ENCODE results near the gene EIF6. TPM values are rescaled to one million over a fixed set of nuclear protein-coding genes. Genes with fewer than 3 reads are reported as not detected.

Gene EIF6
- total and polyA plus RNA-seq, 2 donors (not counting 3 experiments of a cell fraction or from before 2014, with no cell fraction given) = 153 to 286 TPM

DNA sequence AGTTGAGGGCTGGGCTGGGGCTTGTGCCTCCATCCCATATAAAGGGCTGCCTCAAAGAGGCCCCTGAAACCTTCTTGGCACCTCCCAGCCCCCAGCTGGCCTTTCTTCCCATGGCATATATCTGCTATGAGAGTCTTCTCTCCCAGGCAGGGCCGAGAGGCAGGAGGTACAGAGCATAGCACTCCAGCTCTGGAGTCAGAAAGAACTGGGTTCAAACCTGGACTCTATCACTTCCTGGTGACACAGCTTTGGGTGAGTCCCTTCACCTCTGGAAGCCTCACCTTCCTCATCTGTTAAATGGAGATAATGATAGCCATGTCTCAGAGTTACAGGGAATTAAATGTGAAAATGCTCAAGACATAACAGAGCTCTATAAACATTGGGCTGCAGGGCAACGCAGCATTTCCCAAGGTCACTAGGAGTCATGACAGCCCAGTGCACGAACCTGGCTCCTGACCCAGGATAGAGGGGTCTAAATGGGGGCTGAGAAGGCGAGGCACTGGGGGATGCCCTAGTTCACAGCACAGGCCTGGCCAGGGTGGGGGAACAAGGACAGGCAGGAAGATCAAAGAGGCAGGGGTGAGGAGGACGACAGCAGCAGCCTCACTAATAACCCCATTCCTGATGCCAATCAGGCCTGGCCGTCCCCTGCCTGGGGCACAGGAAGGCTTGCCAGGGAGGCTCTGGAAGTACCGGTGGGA is 5.8 kb upstream of the EIF6 start:
- Histone ChIP-seq H3K4me3 (replicated peaks in 1 of 3; ENCODE audit: insufficient read depth in 1 of 3, low read depth in 1 of 3, low read length in 3 of 3) (no peak overlapping the region), H3K4me2 (ENCODE audit: insufficient read depth, low read length) (no peak overlapping the region), H4K20me1 (replicated peaks; ENCODE audit: control insufficient read depth, extremely low read depth, insufficient read depth, low read length) (no peaks in the 10 kb centered on the region), H3K79me2 (ENCODE audit: control insufficient read depth, insufficient read depth, low read length) (no peaks in the 10 kb centered on the region), H3K9me3 (replicated peaks; ENCODE audit: control insufficient read depth, insufficient read depth, low read length) (no peaks in the 10 kb centered on the region), H3K36me3 (ENCODE audit: control insufficient read depth in 2 of 2, extremely low read depth in 1 of 2, insufficient read depth in 2 of 2, low read length in 2 of 2) (no peaks in the 10 kb centered on the region), H3K27me3 (ENCODE audit: control insufficient read depth in 2 of 2, insufficient read depth in 2 of 2, low read length in 2 of 2) (peaks cover 0 to 2% of the 10 kb centered on the region in 2 experiments), H3K9ac (replicated peaks; ENCODE audit: extremely low read depth, insufficient read depth, low read length) (no peak overlapping the region), H3K9me1 (replicated peaks; ENCODE audit: control insufficient read depth, extremely low read depth, insufficient read depth, low read length) (no peaks in the 10 kb centered on the region), H3K4me1 (ENCODE audit: control insufficient read depth, extremely low read depth, insufficient read depth, low read length) (no peaks in the 10 kb centered on the region), H2AFZ (ENCODE audit: low read depth, low read length) (no peak overlapping the region), H3K27ac (ENCODE audit: insufficient read depth, low read depth, low read length) (no peak overlapping the region)
- no peak for FAIRE-seq
- POLR2A ChIA-PET = no interaction called here
- TF ChIP-seq POLR2A (IDR thresholded peaks at IDR 0.05; ENCODE audit: low read depth, low read length) = no peak
- DNase-seq (ENCODE audit: low read depth, low spot score) = no peak
- BruUV-seq (replicated peaks) = no TSS peak
- dilution Hi-C loops (cut with MboI; ENCODE audit: extremely low pct_ligation_motif_present, low sequenced_read_pairs) (no loop called here), intact Hi-C loops (cut with micrococcal nuclease) (no loop called here)
- CTCF ChIA-PET = interaction anchor here (1.4 to 4.9 kb wide), 3 partner anchors 7 to 13 kb away, joined by 4 to 24 read pairs (median 8); no protein-coding TSS in a partner anchor

DNA sequence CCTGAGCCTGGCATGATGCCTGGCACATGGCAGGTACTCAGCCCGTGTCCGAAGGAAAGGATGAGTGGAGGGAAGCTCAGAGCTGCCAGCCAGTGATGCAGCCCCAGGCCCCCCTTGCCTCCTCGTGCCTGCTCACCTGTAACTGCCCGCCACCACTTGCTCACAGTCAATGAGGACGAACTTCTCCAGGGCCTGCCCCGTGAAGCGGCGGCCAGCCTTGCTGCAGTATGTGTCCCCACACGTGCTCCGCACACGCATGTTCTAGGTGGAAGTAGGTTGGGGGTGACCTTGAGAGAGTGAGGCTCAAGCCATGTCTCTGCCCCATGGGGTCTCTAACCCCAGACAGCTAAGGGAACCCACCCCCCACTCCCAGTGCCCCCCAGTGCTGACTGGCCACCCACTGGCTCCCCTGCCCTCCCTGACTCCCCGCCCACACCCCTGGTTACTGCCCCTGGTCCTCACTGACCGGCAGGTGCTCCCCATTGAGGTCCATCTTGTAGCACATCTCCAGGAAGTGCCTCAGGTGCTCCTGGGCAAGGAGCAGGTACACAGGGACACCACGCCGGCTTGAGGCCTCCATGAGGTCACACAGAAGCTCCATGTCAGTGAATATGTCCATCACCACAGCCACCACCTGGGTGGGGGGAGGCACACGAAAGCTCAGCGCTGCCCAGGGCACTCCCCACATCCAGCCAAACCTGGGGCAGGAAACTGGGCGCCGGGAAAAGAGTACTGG is 3.9 kb upstream of the EIF6 start:
- Histone ChIP-seq H4K20me1 (replicated peaks; ENCODE audit: control insufficient read depth, extremely low read depth, insufficient read depth, low read length) (no peaks in the 10 kb centered on the region), H3K4me2 (ENCODE audit: insufficient read depth, low read length) (no peak overlapping the region), H3K27me3 (ENCODE audit: control insufficient read depth in 2 of 2, insufficient read depth in 2 of 2, low read length in 2 of 2) (no peaks in the 10 kb centered on the region), H3K4me1 (ENCODE audit: control insufficient read depth, extremely low read depth, insufficient read depth, low read length) (peaks cover 8% of the 10 kb centered on the region), H3K9me3 (replicated peaks; ENCODE audit: control insufficient read depth, insufficient read depth, low read length) (no peaks in the 10 kb centered on the region), H3K27ac (ENCODE audit: insufficient read depth, low read depth, low read length) (no peak overlapping the region), H3K4me3 (replicated peaks in 1 of 3; ENCODE audit: insufficient read depth in 1 of 3, low read depth in 1 of 3, low read length in 3 of 3) (no peak overlapping the region), H3K9me1 (replicated peaks; ENCODE audit: control insufficient read depth, extremely low read depth, insufficient read depth, low read length) (no peaks in the 10 kb centered on the region), H3K36me3 (ENCODE audit: control insufficient read depth in 2 of 2, extremely low read depth in 1 of 2, insufficient read depth in 2 of 2, low read length in 2 of 2) (no peaks in the 10 kb centered on the region), H3K9ac (replicated peaks; ENCODE audit: extremely low read depth, insufficient read depth, low read length) (no peak overlapping the region), H2AFZ (ENCODE audit: low read depth, low read length) (no peak overlapping the region), H3K79me2 (ENCODE audit: control insufficient read depth, insufficient read depth, low read length) (peaks cover 9% of the 10 kb centered on the region)
- CTCF ChIA-PET = interaction anchor here (0.9 to 4.9 kb wide), 4 partner anchors 9 to 143 kb away, joined by 3 to 24 read pairs (median 6); no protein-coding TSS in a partner anchor
- no TSS peak for BruUV-seq (replicated peaks)
- POLR2A ChIA-PET = interaction anchor here (0.6 kb wide), 1 partner anchor 1740 kb away, joined by 3 read pairs; no protein-coding TSS in a partner anchor
- intact Hi-C loops (cut with micrococcal nuclease) = no loop called here
- DNase-seq (ENCODE audit: low read depth, low spot score) (no peak), FAIRE-seq (no peak)
- dilution Hi-C loops (cut with MboI; ENCODE audit: extremely low pct_ligation_motif_present, low sequenced_read_pairs) = no loop called here
- no peak for TF ChIP-seq GATA2 (IDR thresholded peaks at IDR 0.05; ENCODE audit: insufficient read depth, insufficient read length, low read depth, low read length)
- TF ChIP-seq MYC (IDR thresholded peaks at IDR 0.05; ENCODE audit: low read depth, low read length) = no peak
- no peak for TF ChIP-seq FOS (IDR thresholded peaks at IDR 0.05; ENCODE audit: borderline replicate concordance, insufficient read depth, low read length)
- no peak for TF ChIP-seq JUN (IDR thresholded peaks at IDR 0.05; ENCODE audit: borderline replicate concordance, insufficient read depth, insufficient read length, low read depth)
- no peak for TF ChIP-seq EZH2 (IDR thresholded peaks at IDR 0.05; ENCODE audit: borderline replicate concordance, low read depth, low read length, severe bottlenecking)
- TF ChIP-seq POLR2A (IDR thresholded peaks at IDR 0.05; ENCODE audit: low read depth, low read length) = no peak

Measured in endothelial cell of umbilical vein (primary cell).